SIG-M5 treated with dmso at 0.1 percent for 504 hours (cell line): ENCODE measurements around the gene SCAMP4.
"Not testable (repeated sequence)": the region's sequence is repeated elsewhere in the genome, so short reads cannot be mapped to it uniquely, and the experiment has no call there.

Experiments used
- DNase-seq: peaks from one replicate; lab custom pipeline; 2025; ENCODE audit not compliant: unreplicated experiment; lab: John Stamatoyannopoulos, UW

SCAMP4 gene

GRCh38 chr19:1882089-1882785, 23.0 kb upstream of the SCAMP4 start:
- no peak for DNase-seq

GRCh38 chr19:1882786-1883692, 22.2 kb upstream of the SCAMP4 start:
- no peak for DNase-seq

- no peak for DNase-seq
Observed at GRCh38 chr19:1883784-1884183, 21.4 kb upstream of the SCAMP4 start.

- DNase-seq = no peak
Observed at GRCh38 chr19:1884291-1884718, 20.9 kb upstream of the SCAMP4 start.

GRCh38 chr19:1884719-1885334, 20.4 kb upstream of the SCAMP4 start:
- no peak for DNase-seq

- DNase-seq = peak; percentile 87
Observed at GRCh38 chr19:1885398-1886119, 19.6 kb upstream of the SCAMP4 start, which contains the start of gene ABHD17A. Gene ABHD17A (minus strand): TSS chr19:1885496. CDS start chr19:1881566, 3,930 bp downstream.

GRCh38 chr19:1886360-1886759, 18.8 kb upstream of the SCAMP4 start:
- not testable (repeated sequence) for DNase-seq

- DNase-seq = no peak
Observed at GRCh38 chr19:1888385-1888784, 16.8 kb upstream of the SCAMP4 start.

- DNase-seq = no peak
Observed at GRCh38 chr19:1889907-1890306, 15.3 kb upstream of the SCAMP4 start.

GRCh38 chr19:1893791-1894190, 11.4 kb upstream of the SCAMP4 start:
- no peak for DNase-seq

- no peak for DNase-seq
Observed at GRCh38 chr19:1896508-1896907, 8.7 kb upstream of the SCAMP4 start.

- DNase-seq = peak; percentile 82
Observed at GRCh38 chr19:1901940-1902404, 3.2 kb upstream of the SCAMP4 start.

GRCh38 chr19:1902923-1903322, 2.3 kb upstream of the SCAMP4 start:
- no peak for DNase-seq

GRCh38 chr19:1904860-1905109, 414 bp upstream of the SCAMP4 start:
- DNase-seq = no peak

- DNase-seq = no peak
Observed at GRCh38 chr19:1905863-1906375, 720 bp downstream of the SCAMP4 start.

- no peak for DNase-seq
Observed at GRCh38 chr19:1906985-1907562, 1.9 kb downstream of the SCAMP4 start.

GRCh38 chr19:1907563-1908363, 2.6 kb downstream of the SCAMP4 start:
- no peak for DNase-seq

- DNase-seq = no peak
Observed at GRCh38 chr19:1908364-1908678, 3.1 kb downstream of the SCAMP4 start.

- DNase-seq = no peak
Observed at GRCh38 chr19:1909761-1910080, 4.5 kb downstream of the SCAMP4 start.

- DNase-seq = no peak
Observed at GRCh38 chr19:1910177-1910576, 5.0 kb downstream of the SCAMP4 start.
